Caco-2 (cell line): Measurements from ENCODE around the gene NARF. TPM values are rescaled to one million over a fixed set of nuclear protein-coding genes. Genes with fewer than 3 reads are reported as not detected.

Source experiments
- BruUV-seq: library from RNA; stranded (reverse); fragments of 400-500 nt; replicated peaks from 2 replicates; lab custom pipeline; 2021; lab: Mats Ljungman, UMichigan
- CTCF ChIA-PET: fragments of 300-600 bp; sonication (Branson Sonifier 250); formaldehyde crosslinking; loops from one replicate; lab custom pipeline; 2022; ENCODE audit warnings: antibody characterized with exemption; lab: Charles Lee
- POLR2A ChIA-PET: fragments of 300-600 bp; sonication (Branson Sonifier 250); formaldehyde crosslinking; loops from one replicate; lab custom pipeline; 2022; ENCODE audit warnings: antibody characterized with exemption; lab: Charles Lee
- DNase-seq, 2 experiments: peaks; one replicate each; pipeline versions ENCODE4 v3.0.0 to v3.0.0-alpha.2; 2020 to 2022
- H3K27me3 ChIP-seq: replicated peaks from 2 replicates; pipeline ENCODE4 v1.6.0; 2011; ENCODE audit warnings: low read length; ENCODE audit not compliant: control insufficient read depth, insufficient read depth
- H3K36me3 ChIP-seq: 2 replicates; pipeline ENCODE4 v1.5.1; 2011; ENCODE audit warnings: low read length; ENCODE audit not compliant: control insufficient read depth, insufficient read depth
- H3K4me1 ChIP-seq: fragments of 250-450 bp; sonication (Bioruptor Pico); 2 replicates; pipeline ENCODE4 v1.5.1; 2020; ENCODE audit warnings: mild to moderate bottlenecking
- H3K4me3 ChIP-seq: 2 replicates; pipeline ENCODE4 v1.5.1; 2011; ENCODE audit warnings: low read depth, mild to moderate bottlenecking, control low read depth, low read length
- H3K9me3 ChIP-seq: fragments of 250-450 bp; sonication (Bioruptor Pico); 2 replicates; pipeline ENCODE4 v1.5.1; 2020; ENCODE audit warnings: mild to moderate bottlenecking, moderate library complexity
- H3K27ac Mint-ChIP-seq: one replicate; pipeline ENCODE4 v1.8.0; 2022; ENCODE audit warnings: mixed read lengths; ENCODE audit not compliant: unreplicated experiment
- H3K27me3 Mint-ChIP-seq: one replicate; pipeline ENCODE4 v1.8.0; 2022; ENCODE audit warnings: mixed read lengths; ENCODE audit not compliant: insufficient read depth, unreplicated experiment
- H3K36me3 Mint-ChIP-seq: one replicate; pipeline ENCODE4 v1.8.0; 2022; ENCODE audit warnings: mild to moderate bottlenecking, mixed read lengths; ENCODE audit not compliant: insufficient read depth, unreplicated experiment
- H3K4me1 Mint-ChIP-seq: one replicate; pipeline ENCODE4 v1.8.0; 2022; ENCODE audit warnings: low read depth, mixed read lengths; ENCODE audit not compliant: unreplicated experiment
- H3K4me3 Mint-ChIP-seq: one replicate; pipeline ENCODE4 v1.8.0; 2022; ENCODE audit warnings: mild to moderate bottlenecking, moderate library complexity, mixed read lengths; ENCODE audit not compliant: unreplicated experiment
- H3K9me3 Mint-ChIP-seq: one replicate; pipeline ENCODE4 v1.8.0; 2022; ENCODE audit warnings: mixed read lengths; ENCODE audit not compliant: unreplicated experiment
- intact Hi-C: fragments of 100-400 bp; cut with micrococcal nuclease; formaldehyde crosslinking; loops from one replicate; pipeline ENCODE4 v1.10.0; 2022; ENCODE audit not compliant: unreplicated experiment
- total RNA-seq: library from RNA; stranded (reverse); gene quantifications from 2 replicates; pipeline ENCODE4 v1.2.3, GENCODE V29; 2022
- TF ChIP-seq, protein P1 (sequence below), 2 experiments: fragments of 200-600 bp in 1 of 2; IDR thresholded peaks; 1 replicate in 1 of 2; 2 replicates in 1 of 2; pipeline versions ENCODE4 v1.5.1 to v1.8.0; 2011 to 2022; ENCODE audit warnings: antibody characterized with exemption in 1 of 2, control low read depth in 1 of 2, inconsistent platforms in 1 of 2, low read depth in 1 of 2, low read length in 1 of 2, mild to moderate bottlenecking in 1 of 2, moderate library complexity in 1 of 2; ENCODE audit not compliant: insufficient read depth in 1 of 2, severe bottlenecking in 1 of 2, unreplicated experiment in 1 of 2

NARF gene
- total RNA-seq, 1 experiment from 2014 or later, result 62.1 TPM

DNA sequence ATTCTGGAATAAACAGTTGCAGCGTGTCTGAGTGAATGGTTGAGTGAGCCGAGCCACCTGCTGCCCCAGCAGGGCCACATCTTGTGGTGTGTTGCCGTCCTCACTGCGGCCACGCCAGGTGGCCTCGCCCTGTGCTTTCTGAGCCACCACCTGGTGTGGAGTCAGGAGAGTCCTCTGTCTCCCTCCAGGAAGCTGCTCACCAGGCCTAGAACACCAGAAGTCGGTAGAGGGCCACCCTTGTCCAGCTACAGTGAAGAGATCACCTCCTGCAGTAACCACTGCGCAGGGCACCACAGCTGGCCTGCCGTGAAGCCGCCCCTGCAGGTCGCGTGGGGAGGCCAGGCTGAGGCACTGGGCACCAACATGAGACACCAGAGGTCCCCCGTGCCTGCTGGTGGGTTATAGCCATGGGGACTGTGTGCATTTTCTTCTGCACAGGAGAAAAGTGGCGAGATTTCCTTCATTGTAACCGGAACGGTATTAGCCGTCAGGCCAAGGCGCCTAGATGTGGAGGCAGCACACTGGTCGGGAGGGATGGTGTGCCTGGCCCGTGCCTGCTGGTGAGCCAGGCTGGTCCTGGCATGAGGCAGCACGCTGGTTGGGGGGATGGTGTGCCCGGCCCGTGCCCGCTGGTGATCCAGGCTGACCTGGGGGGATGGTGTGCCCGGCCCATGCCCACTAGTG, 32.1 kb downstream of the NARF start:
- H3K4me3 ChIP-seq, result no peak overlapping the region
- TF ChIP-seq, protein P1, sequence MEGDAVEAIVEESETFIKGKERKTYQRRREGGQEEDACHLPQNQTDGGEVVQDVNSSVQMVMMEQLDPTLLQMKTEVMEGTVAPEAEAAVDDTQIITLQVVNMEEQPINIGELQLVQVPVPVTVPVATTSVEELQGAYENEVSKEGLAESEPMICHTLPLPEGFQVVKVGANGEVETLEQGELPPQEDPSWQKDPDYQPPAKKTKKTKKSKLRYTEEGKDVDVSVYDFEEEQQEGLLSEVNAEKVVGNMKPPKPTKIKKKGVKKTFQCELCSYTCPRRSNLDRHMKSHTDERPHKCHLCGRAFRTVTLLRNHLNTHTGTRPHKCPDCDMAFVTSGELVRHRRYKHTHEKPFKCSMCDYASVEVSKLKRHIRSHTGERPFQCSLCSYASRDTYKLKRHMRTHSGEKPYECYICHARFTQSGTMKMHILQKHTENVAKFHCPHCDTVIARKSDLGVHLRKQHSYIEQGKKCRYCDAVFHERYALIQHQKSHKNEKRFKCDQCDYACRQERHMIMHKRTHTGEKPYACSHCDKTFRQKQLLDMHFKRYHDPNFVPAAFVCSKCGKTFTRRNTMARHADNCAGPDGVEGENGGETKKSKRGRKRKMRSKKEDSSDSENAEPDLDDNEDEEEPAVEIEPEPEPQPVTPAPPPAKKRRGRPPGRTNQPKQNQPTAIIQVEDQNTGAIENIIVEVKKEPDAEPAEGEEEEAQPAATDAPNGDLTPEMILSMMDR (IDR thresholded peaks at IDR 0.05; ENCODE audit: insufficient read depth in 1 of 2, low read depth in 1 of 2, low read length in 1 of 2, severe bottlenecking in 1 of 2, unreplicated experiment in 1 of 2), result no peak
- intact Hi-C loops, result loop anchor here (5.0 kb wide), 1 partner anchor 138 kb away; no protein-coding TSS in a partner anchor
- Mint-ChIP-seq H3K4me1 (peaks cover 18% of the 10 kb centered on the region), H3K27ac (no peak overlapping the region), H3K4me3 (no peak overlapping the region), H3K36me3 (peaks cover 49% of the 10 kb centered on the region), H3K27me3 (peaks cover 4% of the 10 kb centered on the region), H3K9me3 (no peaks in the 10 kb centered on the region)
- CTCF ChIA-PET, result no interaction called here
- no peaks in the 10 kb centered on the region for H3K27me3 ChIP-seq
- no peaks in the 10 kb centered on the region; the same call in 1 of the 2 replicates for H3K36me3 ChIP-seq
- H3K9me3 ChIP-seq, result no peaks in the 10 kb centered on the region
- DNase-seq, result no peak
- H3K4me1 ChIP-seq, result peaks cover 9% of the 10 kb centered on the region
- POLR2A ChIA-PET, result no interaction called here
- no TSS peak for BruUV-seq

DNA sequence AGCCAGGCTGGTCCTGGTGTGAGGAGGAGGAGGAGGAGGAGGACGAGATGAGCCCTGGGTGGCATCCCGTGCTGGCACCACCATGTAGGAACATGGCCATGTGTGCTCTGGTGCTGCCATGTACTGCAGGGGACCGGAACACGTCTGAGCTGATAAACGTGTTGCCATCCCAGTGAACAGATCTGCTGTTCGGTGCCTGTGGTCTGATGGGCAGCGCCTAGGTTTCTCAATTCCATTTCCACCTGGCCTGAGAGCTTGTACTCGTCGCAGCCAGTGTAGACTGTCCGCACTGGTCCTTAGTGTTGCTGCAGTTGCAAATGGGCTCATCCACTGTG, 32.6 kb downstream of the NARF start:
- no peak for DNase-seq
- CTCF ChIA-PET, result interaction anchor here (0.6 kb wide), 1 partner anchor 11 kb away, joined by 8 read pairs; no protein-coding TSS in a partner anchor
- no peak overlapping the region for H3K27ac Mint-ChIP-seq
- peaks cover 15% of the 10 kb centered on the region for H3K4me1 Mint-ChIP-seq
- no peak overlapping the region for H3K4me3 ChIP-seq
- no TSS peak for BruUV-seq
- peaks cover 14% of the 10 kb centered on the region for H3K4me1 ChIP-seq
- H3K27me3 Mint-ChIP-seq, result peaks cover 4% of the 10 kb centered on the region
- H3K36me3 ChIP-seq, result no peaks in the 10 kb centered on the region
- H3K9me3 ChIP-seq, result no peaks in the 10 kb centered on the region
- peaks cover 44% of the 10 kb centered on the region for H3K36me3 Mint-ChIP-seq
- intact Hi-C loops, result loop anchor here (5.0 kb wide), 1 partner anchor 139 kb away; no protein-coding TSS in a partner anchor
- TF ChIP-seq, protein P1 (IDR thresholded peaks at IDR 0.05; ENCODE audit: insufficient read depth in 1 of 2, low read depth in 1 of 2, low read length in 1 of 2, severe bottlenecking in 1 of 2, unreplicated experiment in 1 of 2), result no peak
- no peaks in the 10 kb centered on the region for H3K9me3 Mint-ChIP-seq
- no peak overlapping the region for H3K4me3 Mint-ChIP-seq
- no peaks in the 10 kb centered on the region for H3K27me3 ChIP-seq
- POLR2A ChIA-PET, result no interaction called here

DNA sequence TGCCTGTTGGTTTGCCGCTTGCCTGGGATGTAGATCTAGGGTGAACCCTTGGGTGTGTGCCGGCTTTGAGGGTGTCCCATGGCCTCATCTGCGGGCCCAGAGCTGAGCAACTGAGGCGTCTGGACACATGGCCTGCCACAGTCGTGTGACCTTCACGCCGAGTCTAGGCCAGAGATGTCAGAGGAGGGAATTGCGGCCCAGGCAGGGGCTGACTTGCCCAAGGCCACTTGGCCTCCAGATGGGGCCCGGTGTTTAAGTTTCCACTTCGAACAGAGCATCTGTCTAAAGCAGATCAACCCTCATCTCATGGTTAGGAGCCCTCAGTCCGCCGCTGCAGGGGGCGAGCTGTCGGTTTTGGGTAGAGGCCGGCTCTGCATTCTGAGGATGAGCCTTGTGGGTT, 33.0 kb downstream of the NARF start:
- Mint-ChIP-seq H3K27ac (no peak overlapping the region), H3K9me3 (no peaks in the 10 kb centered on the region), H3K4me3 (no peak overlapping the region), H3K27me3 (peaks cover 4% of the 10 kb centered on the region), H3K36me3 (peaks cover 40% of the 10 kb centered on the region), H3K4me1 (peaks cover 12% of the 10 kb centered on the region)
- POLR2A ChIA-PET, result no interaction called here
- no TSS peak for BruUV-seq
- intact Hi-C loops, result loop anchor here (5.0 kb wide), 1 partner anchor 139 kb away; no protein-coding TSS in a partner anchor
- H3K36me3 ChIP-seq, result no peaks in the 10 kb centered on the region
- peaks cover 18% of the 10 kb centered on the region for H3K4me1 ChIP-seq
- no peak for DNase-seq
- TF ChIP-seq, protein P1 (IDR thresholded peaks at IDR 0.05; ENCODE audit: insufficient read depth in 1 of 2, low read depth in 1 of 2, low read length in 1 of 2, severe bottlenecking in 1 of 2, unreplicated experiment in 1 of 2), result no peak
- H3K4me3 ChIP-seq, result no peak overlapping the region
- H3K27me3 ChIP-seq, result no peaks in the 10 kb centered on the region
- CTCF ChIA-PET, result interaction anchor here (0.6 kb wide), 1 partner anchor 11 kb away, joined by 8 read pairs; no protein-coding TSS in a partner anchor
- no peaks in the 10 kb centered on the region for H3K9me3 ChIP-seq
